ENCODE results near the gene SLU7.

Gene SLU7

GRCh38 chr5:160363660-160364395 is 55.1 kb downstream of the SLU7 start:
- no peak for DNase-seq

- DNase-seq: no peak
Measured at GRCh38 chr5:160363211-160363610, 55.7 kb downstream of the SLU7 start.

GRCh38 chr5:160361624-160362228 is 57.2 kb downstream of the SLU7 start:
- no peak for DNase-seq

GRCh38 chr5:160360310-160360709 is 58.6 kb downstream of the SLU7 start:
- no peak for DNase-seq

- no peak for DNase-seq
Measured at GRCh38 chr5:160359816-160360215, 59.1 kb downstream of the SLU7 start.

GRCh38 chr5:160359242-160359641 is 59.6 kb downstream of the SLU7 start:
- DNase-seq: no peak

GRCh38 chr5:160357861-160358411 is 60.9 kb downstream of the SLU7 start:
- DNase-seq: no peak

GRCh38 chr5:160357394-160357793 is 61.5 kb downstream of the SLU7 start:
- no peak for DNase-seq

GRCh38 chr5:160356550-160357347 is 62.1 kb downstream of the SLU7 start:
- no peak for DNase-seq

- DNase-seq: no peak
Measured at GRCh38 chr5:160354666-160355065, 64.2 kb downstream of the SLU7 start.

- no peak for DNase-seq
Measured at GRCh38 chr5:160353379-160353778, 65.5 kb downstream of the SLU7 start.

- DNase-seq: no peak
Measured at GRCh38 chr5:160352308-160352707, 66.6 kb downstream of the SLU7 start.

All from NCI-H446 treated with DMSO at 0.1 percent for 48 hours (cell line).